CD14-positive monocyte (primary cell): ENCODE measurements around the gene DAPK2. TPM values are rescaled to one million over a fixed set of nuclear protein-coding genes. Genes with fewer than 3 reads are reported as not detected.
"Not testable (repeated sequence)": the region's sequence is repeated elsewhere in the genome, so short reads cannot be mapped to it uniquely, and the experiment has no call there.

Experiments
- DNase-seq, 3 donors: peaks; one replicate each; pipeline ENCODE4 v3.0.0-alpha.2; 2011 to 2022
- H2AFZ ChIP-seq: 2 replicates; pipeline ENCODE4 v1.6.0; 2012; ENCODE audit warnings: mild to moderate bottlenecking, low read depth, low read length, inconsistent platforms; ENCODE audit not compliant: insufficient read depth, poor library complexity, severe bottlenecking
- H3K27ac ChIP-seq, 2 donors: 1 replicate in 1 of 2; 2 replicates in 1 of 2; pipeline ENCODE4 v1.5.1; 2012 to 2013; ENCODE audit warnings: low read length in 2 of 2, control low read depth in 1 of 2, inconsistent platforms in 1 of 2, low read depth in 1 of 2, mild to moderate bottlenecking in 1 of 2
- H3K27me3 ChIP-seq, 2 donors: one replicate each; pipeline versions ENCODE4 v1.6.0 to v1.6.1; 2011 to 2013; ENCODE audit warnings: low read length in 2 of 2; ENCODE audit not compliant: control insufficient read depth in 2 of 2, insufficient read depth in 2 of 2
- H3K36me3 ChIP-seq, 2 donors: replicated peaks in 1 of 2; 1 replicate in 1 of 2; 2 replicates in 1 of 2; pipeline versions ENCODE4 v1.5.1 to v1.6.1; 2012 to 2013; ENCODE audit warnings: low read length in 2 of 2, control low read depth in 1 of 2, inconsistent platforms in 1 of 2, mild to moderate bottlenecking in 1 of 2; ENCODE audit not compliant: insufficient read depth in 2 of 2, control insufficient read depth in 1 of 2
- H3K4me1 ChIP-seq, 2 donors: 1 replicate in 1 of 2; 2 replicates in 1 of 2; pipeline versions ENCODE4 v1.5.1 to v1.6.1; 2012 to 2013; ENCODE audit warnings: low read length in 2 of 2, control low read depth in 1 of 2, inconsistent platforms in 1 of 2, mild to moderate bottlenecking in 1 of 2, moderate library complexity in 1 of 2; ENCODE audit not compliant: insufficient read depth in 2 of 2, control insufficient read depth in 1 of 2
- H3K4me2 ChIP-seq: replicated peaks from 2 replicates; pipeline ENCODE3; 2012; ENCODE audit warnings: low read length, moderate library complexity, mild to moderate bottlenecking; ENCODE audit not compliant: poor library complexity, severe bottlenecking; ENCODE audit errors: extremely low read depth
- H3K4me3 ChIP-seq, 3 experiments: fragments of 200-600 bp in 1 of 3; sonication (generic) in 1 of 3; replicated peaks in 1 of 3; 1 replicate in 2 of 3; 2 replicates in 1 of 3; pipeline ENCODE4 v1.5.1; 2011 to 2013; ENCODE audit warnings: low read length in 3 of 3, mild to moderate bottlenecking in 3 of 3, control low read depth in 2 of 3, low read depth in 2 of 3, inconsistent platforms in 1 of 3, moderate library complexity in 1 of 3
- H3K79me2 ChIP-seq: 2 replicates; pipeline ENCODE4 v1.6.0; 2012; ENCODE audit warnings: mild to moderate bottlenecking, control low read depth, inconsistent platforms, low read length, moderate library complexity; ENCODE audit not compliant: insufficient read depth
- H3K9ac ChIP-seq: 2 replicates; pipeline ENCODE4 v1.6.0; 2017; ENCODE audit warnings: low read length, mild to moderate bottlenecking; ENCODE audit not compliant: insufficient read depth, poor library complexity, severe bottlenecking
- H3K9me3 ChIP-seq, 2 donors: replicated peaks in 1 of 2; 1 replicate in 1 of 2; 2 replicates in 1 of 2; pipeline versions ENCODE4 v1.5.1 to v1.6.1; 2012 to 2013; ENCODE audit warnings: low read length in 2 of 2, control low read depth in 1 of 2; ENCODE audit not compliant: control insufficient read depth in 1 of 2, insufficient read depth in 1 of 2
- H4K20me1 ChIP-seq: 2 replicates; pipeline ENCODE4 v1.6.0; 2012; ENCODE audit warnings: mild to moderate bottlenecking, low read length, control low read depth, moderate library complexity; ENCODE audit not compliant: insufficient read depth
- H3K27ac Mint-ChIP-seq, 7 donors: one replicate each; pipeline ENCODE4 v1.8.0; 2020; ENCODE audit warnings: mild to moderate bottlenecking in 7 of 7, mixed read lengths in 7 of 7, moderate library complexity in 6 of 7, inconsistent platforms in 2 of 7
- H3K27me3 Mint-ChIP-seq, 3 donors: one replicate each; pipeline ENCODE4 v1.8.0; 2021 to 2022; ENCODE audit warnings: low read depth in 3 of 3, mild to moderate bottlenecking in 3 of 3, mixed read lengths in 3 of 3, moderate library complexity in 3 of 3, inconsistent platforms in 1 of 3
- H3K36me3 Mint-ChIP-seq, 2 donors: one replicate each; pipeline ENCODE4 v1.8.0; 2020; ENCODE audit warnings: mixed read lengths in 2 of 2, inconsistent platforms in 1 of 2, mild to moderate bottlenecking in 1 of 2
- H3K4me1 Mint-ChIP-seq: one replicate; pipeline ENCODE4 v1.8.0; 2020; ENCODE audit warnings: mild to moderate bottlenecking, mixed read lengths
- H3K4me3 Mint-ChIP-seq, 2 donors: one replicate each; pipeline ENCODE4 v1.8.0; 2020; ENCODE audit warnings: mild to moderate bottlenecking in 2 of 2, mixed read lengths in 2 of 2, moderate library complexity in 1 of 2
- H3K9me3 Mint-ChIP-seq, 7 donors: one replicate each; pipeline ENCODE4 v1.8.0; 2020 to 2022; ENCODE audit warnings: mixed read lengths in 7 of 7, mild to moderate bottlenecking in 6 of 7, moderate library complexity in 6 of 7, inconsistent platforms in 2 of 7
- WGBS: methylation state at CpG from one replicate; pipeline ENCODE4 v1.1.5; 2013; ENCODE audit warnings: missing lambda C conversion rate; ENCODE audit not compliant: insufficient coverage; 5-methylcytosine and 5-hydroxymethylcytosine counted together
- intact Hi-C, 2 donors: fragments of 100-400 bp; cut with micrococcal nuclease; formaldehyde crosslinking; loops; one replicate each; pipeline versions ENCODE4 v1.15.0 to v1.15.1; 2023
- polyA plus RNA-seq, 3 donors: library from polyadenylated mRNA; depleted of rRNA in 1 of 3; unstranded in 2 of 3; stranded (reverse) in 1 of 3; fragments of 300-500 nt in 2 of 3; fragments of >200 nt in 1 of 3; fragmentation: Illumina TruSeq in 2 of 3; gene quantifications; 1 replicate in 2 of 3; 2 replicates in 1 of 3; pipeline ENCODE4 v1.2.3, GENCODE V29; 2012 to 2021
- TF ChIP-seq, protein P1 (sequence below): fragments of 200-600 bp; IDR thresholded peaks from one replicate; pipeline ENCODE4 v1.8.0; 2022; ENCODE audit warnings: antibody characterized with exemption, mild to moderate bottlenecking

DAPK2 gene
- polyA plus RNA-seq, 3 donors, result 0.59 to 4.1 (median 2.1) TPM

DNA sequence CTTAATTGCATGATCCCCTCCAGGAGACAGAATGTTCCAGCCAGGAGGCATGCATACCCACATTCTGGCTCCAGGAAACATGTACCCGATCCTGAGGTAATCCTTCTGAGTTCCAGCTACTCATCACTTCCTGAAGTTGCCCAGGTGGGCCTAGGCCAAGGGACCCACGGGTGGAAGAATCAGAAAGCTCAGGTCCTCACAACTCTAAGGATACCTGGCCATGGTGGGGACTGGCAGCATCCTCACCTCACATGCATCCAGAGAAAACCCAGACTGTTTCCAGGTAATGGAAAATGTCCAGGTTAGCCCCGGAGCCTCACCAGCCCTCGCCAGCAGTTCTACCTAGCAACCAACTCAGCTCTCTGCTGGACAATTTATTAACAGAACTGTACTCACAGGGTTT is 78.2 kb downstream of the DAPK2 start:
- TF ChIP-seq, protein P1, sequence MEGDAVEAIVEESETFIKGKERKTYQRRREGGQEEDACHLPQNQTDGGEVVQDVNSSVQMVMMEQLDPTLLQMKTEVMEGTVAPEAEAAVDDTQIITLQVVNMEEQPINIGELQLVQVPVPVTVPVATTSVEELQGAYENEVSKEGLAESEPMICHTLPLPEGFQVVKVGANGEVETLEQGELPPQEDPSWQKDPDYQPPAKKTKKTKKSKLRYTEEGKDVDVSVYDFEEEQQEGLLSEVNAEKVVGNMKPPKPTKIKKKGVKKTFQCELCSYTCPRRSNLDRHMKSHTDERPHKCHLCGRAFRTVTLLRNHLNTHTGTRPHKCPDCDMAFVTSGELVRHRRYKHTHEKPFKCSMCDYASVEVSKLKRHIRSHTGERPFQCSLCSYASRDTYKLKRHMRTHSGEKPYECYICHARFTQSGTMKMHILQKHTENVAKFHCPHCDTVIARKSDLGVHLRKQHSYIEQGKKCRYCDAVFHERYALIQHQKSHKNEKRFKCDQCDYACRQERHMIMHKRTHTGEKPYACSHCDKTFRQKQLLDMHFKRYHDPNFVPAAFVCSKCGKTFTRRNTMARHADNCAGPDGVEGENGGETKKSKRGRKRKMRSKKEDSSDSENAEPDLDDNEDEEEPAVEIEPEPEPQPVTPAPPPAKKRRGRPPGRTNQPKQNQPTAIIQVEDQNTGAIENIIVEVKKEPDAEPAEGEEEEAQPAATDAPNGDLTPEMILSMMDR, result no peak
- Mint-ChIP-seq H3K36me3 (peaks cover 2 to 4% of the 10 kb centered on the region in 2 donors), H3K9me3 (peaks cover 7 to 17% (median 14%) of the 10 kb centered on the region in 7 donors), H3K27me3 (peaks cover 2 to 6% (median 4%) of the 10 kb centered on the region in 3 donors), H3K27ac (no peak overlapping the region), H3K4me3 (no peak overlapping the region), H3K4me1 (peaks cover 21% of the 10 kb centered on the region)
- H3K4me1 ChIP-seq, result peaks cover 7 to 10% of the 10 kb centered on the region in 2 donors
- no peak overlapping the region for H3K4me3 ChIP-seq
- H3K4me2 ChIP-seq, result no peak overlapping the region
- no peaks in the 10 kb centered on the region for H3K36me3 ChIP-seq
- no peak overlapping the region for H2AFZ ChIP-seq
- H4K20me1 ChIP-seq, result no peaks in the 10 kb centered on the region
- H3K27me3 ChIP-seq, result no peaks in the 10 kb centered on the region
- H3K9ac ChIP-seq, result no peak overlapping the region
- DNase-seq, result no peak
- WGBS, result 67% methylated on average over 1 of the region's 4 CpGs
- no peak overlapping the region for H3K27ac ChIP-seq
- no peaks in the 10 kb centered on the region for H3K79me2 ChIP-seq
- peaks cover 0 to 2% of the 10 kb centered on the region in 2 donors for H3K9me3 ChIP-seq
- intact Hi-C loops, result no loop called here

DNA sequence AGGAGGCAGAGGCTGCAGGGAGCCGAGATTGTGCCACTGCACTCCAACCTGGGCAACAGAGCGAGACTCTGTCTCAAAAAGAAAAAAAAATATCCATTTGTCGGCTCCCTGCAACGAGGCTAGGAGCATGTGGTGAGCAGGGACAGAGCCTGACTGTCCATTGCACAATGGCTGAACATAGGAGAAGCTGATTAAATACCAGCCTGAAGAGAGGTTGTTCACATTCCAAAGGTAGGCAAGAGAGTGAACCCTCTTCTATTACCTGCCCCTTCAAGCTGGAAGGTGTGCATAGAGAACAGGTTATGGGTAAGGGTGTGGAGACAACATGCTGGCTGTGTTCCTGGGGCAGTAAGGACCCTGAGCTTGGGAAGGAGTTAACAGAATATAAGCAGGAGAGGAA is 78.7 kb downstream of the DAPK2 start:
- H3K36me3 Mint-ChIP-seq, result peaks cover 2 to 4% of the 10 kb centered on the region in 2 donors
- no peaks in the 10 kb centered on the region for H3K36me3 ChIP-seq
- DNase-seq, result no peak
- no peak overlapping the region for H3K27ac Mint-ChIP-seq
- no peaks in the 10 kb centered on the region for H3K79me2 ChIP-seq
- no peaks in the 10 kb centered on the region for H3K27me3 ChIP-seq
- no peak overlapping the region for H3K4me3 ChIP-seq
- WGBS, result 93% methylated on average over 4 of the region's 4 CpGs
- H3K4me1 ChIP-seq, result peaks cover 7 to 10% of the 10 kb centered on the region in 2 donors
- H3K4me2 ChIP-seq, result no peak overlapping the region
- no peak overlapping the region for H3K4me3 Mint-ChIP-seq
- H3K9me3 ChIP-seq, result peaks cover 0 to 7% of the 10 kb centered on the region in 2 donors
- H3K27me3 Mint-ChIP-seq, result peaks cover 2 to 6% (median 4%) of the 10 kb centered on the region in 3 donors
- H4K20me1 ChIP-seq, result no peaks in the 10 kb centered on the region
- intact Hi-C loops, result no loop called here
- no peak overlapping the region for H3K27ac ChIP-seq
- H2AFZ ChIP-seq, result no peak overlapping the region
- peaks cover 21% of the 10 kb centered on the region for H3K4me1 Mint-ChIP-seq
- peaks cover 8 to 21% (median 15%) of the 10 kb centered on the region in 7 donors for H3K9me3 Mint-ChIP-seq
- TF ChIP-seq, protein P1, result no peak
- H3K9ac ChIP-seq, result no peak overlapping the region

DNA sequence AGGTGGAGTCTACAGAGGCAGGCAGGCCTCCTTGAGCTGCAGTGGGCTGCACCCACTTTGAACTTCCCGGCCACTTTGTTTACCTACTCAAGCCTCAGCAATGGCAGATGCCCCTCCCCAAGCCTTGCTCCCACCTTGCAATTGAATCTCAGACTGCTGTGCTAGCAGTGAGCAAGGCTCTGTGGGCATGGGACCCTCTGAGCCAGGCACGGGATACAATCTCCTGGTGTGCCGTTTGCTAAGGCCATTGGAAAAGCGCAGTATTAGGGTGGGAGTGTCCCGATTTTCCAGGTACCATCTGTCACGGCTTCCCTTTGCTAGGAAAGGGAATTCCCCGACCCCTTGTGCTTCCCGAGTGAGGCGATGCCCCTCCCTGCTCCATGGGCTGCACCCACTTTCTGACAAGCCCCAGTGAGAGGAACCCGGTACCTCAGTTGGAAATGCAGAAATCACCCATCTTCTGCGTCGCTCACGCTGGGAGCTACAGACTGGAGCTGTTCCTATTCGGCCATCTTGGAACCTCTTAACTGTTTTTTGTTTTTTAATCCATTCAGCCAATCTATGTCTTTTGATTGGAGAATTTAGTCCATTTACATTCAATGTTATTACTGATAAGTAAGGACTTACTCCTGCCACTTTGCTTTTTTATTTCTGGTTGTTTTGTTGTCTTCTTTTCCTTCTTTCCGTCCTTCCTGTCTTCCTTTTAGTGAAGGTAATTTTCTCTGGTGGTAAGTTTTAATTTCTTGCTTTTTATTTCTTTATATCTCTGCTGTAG is 83.2 kb downstream of the DAPK2 start:
- DNase-seq, result not testable (repeated sequence)
- 100% methylated on average over 6 of the region's 15 CpGs for WGBS

More for the DNA sequence above, 83.2 kb downstream of the DAPK2 start:
- H3K9ac ChIP-seq, H3K36me3 Mint-ChIP-seq, H3K4me2 ChIP-seq, H3K4me3 Mint-ChIP-seq, H3K4me1 Mint-ChIP-seq, H3K27me3 ChIP-seq, H3K4me1 ChIP-seq, H3K79me2 ChIP-seq, H3K27ac Mint-ChIP-seq, H3K36me3 ChIP-seq, H2AFZ ChIP-seq, H3K9me3 ChIP-seq, H3K4me3 ChIP-seq, intact Hi-C loops, H3K27ac ChIP-seq, H4K20me1 ChIP-seq, H3K27me3 Mint-ChIP-seq: not testable (repeated sequence)
- H3K9me3 Mint-ChIP-seq, result peaks cover 8 to 22% (median 16%) of the 10 kb centered on the region in 7 donors
